ENCODE measurements around the gene CHCHD10.

CHCHD10 gene

GRCh38 chr22:23767673-23768548, at the start of gene CHCHD10:
CHCHD10 (minus strand) TSS chr22:23767972; CDS start chr22:23767874, 98 bp downstream.
- DNase-seq (ENCODE audit: low spot score) = peak; percentile 90

GRCh38 chr22:23817146-23817545, 49.4 kb upstream of the CHCHD10 start:
- no peak for DNase-seq (ENCODE audit: low spot score)

GRCh38 chr22:23816156-23816976, 48.6 kb upstream of the CHCHD10 start:
- DNase-seq (ENCODE audit: low spot score) = no peak

GRCh38 chr22:23815541-23816155, 47.9 kb upstream of the CHCHD10 start:
- no peak for DNase-seq (ENCODE audit: low spot score)

- no peak for DNase-seq (ENCODE audit: low spot score)
These were observed 44.6 kb upstream of the CHCHD10 start for GRCh38 chr22:23812378-23812777.

GRCh38 chr22:23806837-23807236, 39.1 kb upstream of the CHCHD10 start:
- no peak for DNase-seq (ENCODE audit: low spot score)

GRCh38 chr22:23804781-23805291, 37.1 kb upstream of the CHCHD10 start:
- no peak for DNase-seq (ENCODE audit: low spot score)

- no peak for DNase-seq (ENCODE audit: low spot score)
These were observed 35.4 kb upstream of the CHCHD10 start for GRCh38 chr22:23803001-23803819.

GRCh38 chr22:23801886-23802377, 34.2 kb upstream of the CHCHD10 start:
- no peak for DNase-seq (ENCODE audit: low spot score)

GRCh38 chr22:23801238-23801821, 33.6 kb upstream of the CHCHD10 start:
- DNase-seq (ENCODE audit: low spot score) = no peak

GRCh38 chr22:23800297-23801237, 32.8 kb upstream of the CHCHD10 start:
- no peak for DNase-seq (ENCODE audit: low spot score)

- DNase-seq (ENCODE audit: low spot score) = no peak
These were observed 28.7 kb upstream of the CHCHD10 start for GRCh38 chr22:23796461-23796860.

- DNase-seq (ENCODE audit: low spot score) = no peak
These were observed 25.6 kb upstream of the CHCHD10 start for GRCh38 chr22:23793326-23793725.

- DNase-seq (ENCODE audit: low spot score) = no peak
These were observed 24.2 kb upstream of the CHCHD10 start for GRCh38 chr22:23791738-23792645.

GRCh38 chr22:23790819-23791737, 23.3 kb upstream of the CHCHD10 start:
- no peak for DNase-seq (ENCODE audit: low spot score)

GRCh38 chr22:23789638-23790037, 21.9 kb upstream of the CHCHD10 start:
- no peak for DNase-seq (ENCODE audit: low spot score)

- DNase-seq (ENCODE audit: low spot score) = no peak
These were observed 21.3 kb upstream of the CHCHD10 start for GRCh38 chr22:23789121-23789520.

GRCh38 chr22:23787910-23788309, 20.1 kb upstream of the CHCHD10 start:
- DNase-seq (ENCODE audit: low spot score) = no peak

Measured in hepatic stellate cell (primary cell).